H1 (cell line): Measurements from ENCODE around the gene TAF7L. TPM values are rescaled to one million over a fixed set of nuclear protein-coding genes. Genes with fewer than 3 reads are reported as not detected.
"Not testable (repeated sequence)": the region's sequence is repeated elsewhere in the genome, so short reads cannot be mapped to it uniquely, and the experiment has no call there.

ENCODE experiments used
- CTCF ChIA-PET: fragments of 300-600 bp; sonication (Branson Sonifier 250); formaldehyde crosslinking; loops from one replicate; lab custom pipeline; 2021; ENCODE audit not compliant: partially characterized antibody; lab: Charles Lee
- POLR2A ChIA-PET: fragments of 300-600 bp; sonication (Branson Sonifier 250); formaldehyde crosslinking; loops from one replicate; lab custom pipeline; 2021; ENCODE audit warnings: inconsistent platforms; ENCODE audit not compliant: partially characterized antibody; lab: Charles Lee
- DNase-seq, 2 experiments: peaks; one replicate each; pipeline versions ENCODE4 v3.0.0 to v3.0.0-alpha.2; 2010 to 2022; ENCODE audit warnings: low spot score in 2 of 2, low read depth in 1 of 2, mixed read lengths in 1 of 2
- FAIRE-seq: peaks from 2 replicates; lab custom pipeline; 2011; peaks lifted over from hg19 to GRCh38; lab: Jason Lieb, UNC
- H2AFZ ChIP-seq: 2 replicates; pipeline ENCODE4 v1.8.1; 2012; ENCODE audit warnings: low read length, inconsistent platforms
- H2AK5ac ChIP-seq: 2 replicates; pipeline ENCODE4 v1.6.1; 2013; ENCODE audit warnings: low read depth, low read length
- H2BK120ac ChIP-seq: replicated peaks from 2 replicates; pipeline ENCODE3; 2013; ENCODE audit warnings: low read depth, low read length, inconsistent platforms
- H2BK12ac ChIP-seq: 2 replicates; pipeline ENCODE4 v1.6.1; 2013; ENCODE audit warnings: low read depth, low read length
- H2BK15ac ChIP-seq: 2 replicates; pipeline ENCODE4 v1.6.1; 2013; ENCODE audit warnings: low read length
- H2BK20ac ChIP-seq: 2 replicates; pipeline ENCODE4 v1.6.1; 2013; ENCODE audit warnings: low read length
- H2BK5ac ChIP-seq: 2 replicates; pipeline ENCODE4 v1.6.1; 2013; ENCODE audit warnings: low read depth, low read length
- H3K14ac ChIP-seq: 2 replicates; pipeline ENCODE4 v1.6.1; 2013; ENCODE audit warnings: inconsistent platforms; ENCODE audit not compliant: insufficient read length
- H3K18ac ChIP-seq: 2 replicates; pipeline ENCODE4 v1.6.1; 2013; ENCODE audit warnings: low read length; ENCODE audit errors: extremely low read depth
- H3K23ac ChIP-seq: 2 replicates; pipeline ENCODE4 v1.6.1; 2013; ENCODE audit warnings: inconsistent platforms; ENCODE audit not compliant: insufficient read length
- H3K23me2 ChIP-seq: 2 replicates; pipeline ENCODE4 v1.6.1; 2013; ENCODE audit warnings: low read depth, low read length
- H3K27ac ChIP-seq: 2 replicates; pipeline ENCODE4 v1.6.1; 2011; ENCODE audit warnings: low read depth, low read length, inconsistent platforms
- H3K27me3 ChIP-seq, 4 experiments: replicated peaks in 1 of 4; 1 replicate in 1 of 4; 2 replicates in 3 of 4; pipeline versions ENCODE4 v1.6.1 to v1.8.1; 2011 to 2013; ENCODE audit warnings: low read length in 3 of 4, mild to moderate bottlenecking in 3 of 4, inconsistent platforms in 2 of 4, mixed read lengths in 2 of 4, moderate library complexity in 1 of 4; ENCODE audit not compliant: control insufficient read depth in 3 of 4, insufficient read depth in 3 of 4; ENCODE audit errors: extremely low read depth in 1 of 4
- H3K36me3 ChIP-seq, 4 experiments: 2 replicates each; pipeline versions ENCODE4 v1.6.1 to v1.8.1; 2011 to 2013; ENCODE audit warnings: mild to moderate bottlenecking in 4 of 4, low read length in 3 of 4, moderate library complexity in 2 of 4, control low read depth in 1 of 4, inconsistent platforms in 1 of 4; ENCODE audit not compliant: insufficient read depth in 4 of 4, control insufficient read depth in 2 of 4
- H3K4ac ChIP-seq: replicated peaks from 2 replicates; pipeline ENCODE3; 2013; ENCODE audit warnings: low read length, low read depth, mixed read lengths, inconsistent platforms; ENCODE audit not compliant: insufficient read length
- H3K4me1 ChIP-seq, 4 experiments: replicated peaks in 1 of 4; 1 replicate in 1 of 4; 2 replicates in 3 of 4; pipeline versions ENCODE4 v1.6.1 to v1.8.1; 2011 to 2013; ENCODE audit warnings: low read length in 3 of 4, inconsistent platforms in 2 of 4, mixed read lengths in 1 of 4; ENCODE audit not compliant: insufficient read depth in 4 of 4, control insufficient read depth in 3 of 4
- H3K4me2 ChIP-seq, 2 experiments: 2 replicates each; pipeline versions ENCODE4 v1.6.1 to v1.8.1; 2011 to 2013; ENCODE audit warnings: low read depth in 2 of 2, low read length in 2 of 2, control low read depth in 1 of 2, inconsistent platforms in 1 of 2, mild to moderate bottlenecking in 1 of 2; ENCODE audit not compliant: insufficient read depth in 1 of 2
- H3K4me3 ChIP-seq, 4 experiments: fragments of 200-600, 300-600 bp in 1 of 4; sonication (generic), shearing (Covaris generic), sonication (Bioruptor Twin) in 1 of 4; 2 replicates each; pipeline versions ENCODE4 v1.5.1 to v1.8.1; 2011 to 2016; ENCODE audit warnings: low read length in 4 of 4, low read depth in 3 of 4, control low read depth in 2 of 4, inconsistent platforms in 2 of 4, mild to moderate bottlenecking in 2 of 4, mixed read lengths in 1 of 4, moderate library complexity in 1 of 4; ENCODE audit not compliant: insufficient read depth in 2 of 4; ENCODE audit errors: extremely low read depth in 1 of 4
- H3K56ac ChIP-seq: replicated peaks from 2 replicates; pipeline ENCODE3; 2013; ENCODE audit warnings: low read depth, mild to moderate bottlenecking, mixed read lengths, low read length, inconsistent platforms; ENCODE audit not compliant: insufficient read length
- H3K79me1 ChIP-seq: 2 replicates; pipeline ENCODE4 v1.6.1; 2013; ENCODE audit warnings: low read depth, low read length, control low read depth
- H3K79me2 ChIP-seq, 2 experiments: 2 replicates each; pipeline versions ENCODE4 v1.6.1 to v1.8.1; 2012 to 2013; ENCODE audit warnings: low read length in 2 of 2, mild to moderate bottlenecking in 2 of 2, inconsistent platforms in 1 of 2; ENCODE audit not compliant: insufficient read depth in 2 of 2, control insufficient read depth in 1 of 2
- H3K9ac ChIP-seq, 4 experiments: replicated peaks in 1 of 4; 1 replicate in 1 of 4; 2 replicates in 3 of 4; pipeline versions ENCODE4 v1.6.1 to v1.8.1; 2011 to 2013; ENCODE audit warnings: low read depth in 3 of 4, low read length in 3 of 4, control low read depth in 2 of 4, mild to moderate bottlenecking in 2 of 4, moderate library complexity in 2 of 4, inconsistent platforms in 1 of 4; ENCODE audit errors: extremely low read depth in 1 of 4
- H3K9me3 ChIP-seq, 2 experiments: 2 replicates each; pipeline versions ENCODE4 v1.6.1 to v1.8.1; 2012 to 2013; ENCODE audit warnings: mild to moderate bottlenecking in 2 of 2, moderate library complexity in 2 of 2, control low read depth in 1 of 2, inconsistent platforms in 1 of 2, low read depth in 1 of 2, low read length in 1 of 2, mixed read lengths in 1 of 2; ENCODE audit not compliant: insufficient read depth in 2 of 2
- H4K20me1 ChIP-seq, 2 experiments: replicated peaks in 1 of 2; 2 replicates each; pipeline versions ENCODE3 to v1.8.1; 2011 to 2013; ENCODE audit warnings: inconsistent platforms in 2 of 2, low read length in 2 of 2, mild to moderate bottlenecking in 1 of 2; ENCODE audit not compliant: insufficient read depth in 2 of 2, control insufficient read depth in 1 of 2
- H4K5ac ChIP-seq: 2 replicates; pipeline ENCODE4 v1.6.1; 2013; ENCODE audit warnings: low read length, low read depth, mixed read lengths, inconsistent platforms; ENCODE audit not compliant: insufficient read length
- H4K8ac ChIP-seq: 2 replicates; pipeline ENCODE4 v1.8.0; 2013; ENCODE audit warnings: mild to moderate bottlenecking, moderate library complexity, low read length, inconsistent platforms; ENCODE audit not compliant: insufficient read depth; ENCODE audit errors: extremely low read depth
- H4K91ac ChIP-seq: replicated peaks from 2 replicates; pipeline ENCODE3; 2013; ENCODE audit warnings: low read length, mixed read lengths, inconsistent platforms; ENCODE audit not compliant: insufficient read length
- CHD2 ChIP-seq: IDR thresholded peaks from 2 replicates; pipeline ENCODE4 v1.6.1; 2012; ENCODE audit warnings: low read length, improper control_type of control experiment
- CREB1 ChIP-seq: IDR thresholded peaks from 2 replicates; pipeline ENCODE4 v1.6.1; 2012; ENCODE audit warnings: inconsistent platforms
- GTF2F1 ChIP-seq: IDR thresholded peaks from 2 replicates; pipeline ENCODE4 v1.6.1; 2012; ENCODE audit warnings: low read depth, low read length, improper control_type of control experiment, borderline replicate concordance
- KDM1A ChIP-seq: fragments of 200-600, 300-600 bp; sonication (generic); IDR thresholded peaks from 2 replicates; pipeline ENCODE4 v1.7.1; 2016; ENCODE audit warnings: mild to moderate bottlenecking, low read length, borderline replicate concordance
- RFX5 ChIP-seq: IDR thresholded peaks from 2 replicates; pipeline ENCODE4 v1.6.1; 2011; ENCODE audit warnings: low read depth, low read length, improper control_type of control experiment, borderline replicate concordance
- RNF2 ChIP-seq: fragments of 200-900, 300-1000 bp; sonication (generic); IDR thresholded peaks from 2 replicates; pipeline ENCODE4 v1.7.1; 2016; ENCODE audit warnings: borderline replicate concordance, low read depth, mild to moderate bottlenecking, antibody characterized with exemption, low read length; ENCODE audit not compliant: poor library complexity, severe bottlenecking; ENCODE audit errors: missing control alignments
- SRF ChIP-seq: IDR thresholded peaks from 2 replicates; pipeline ENCODE4 v1.6.1; 2011; ENCODE audit warnings: mild to moderate bottlenecking, low read depth, low read length, moderate library complexity
- WGBS, 2 experiments: shearing (Covaris generic) in 1 of 2; methylation state at CpG; one replicate each; pipeline versions ENCODE4 v1.1.6 to v1.1.7; 2013 to 2015; ENCODE audit warnings: low lambda C conversion rate in 2 of 2, mixed read lengths in 2 of 2, inconsistent platforms in 1 of 2, low coverage in 1 of 2, missing lambda C conversion rate in 1 of 2; ENCODE audit not compliant: insufficient replicate concordance in 2 of 2, insufficient coverage in 1 of 2, insufficient read length in 1 of 2; ENCODE audit errors: extremely low coverage in 1 of 2, missing lambda C conversion rate in 1 of 2; 5-methylcytosine and 5-hydroxymethylcytosine counted together
- polyA plus RNA-seq, 7 experiments: library from polyadenylated mRNA; depleted of rRNA in 3 of 7; stranded (reverse) in 5 of 7; unstranded in 2 of 7; fragments of >200 nt in 5 of 7; fragments of 200-250 nt in 2 of 7; gene quantifications; 1 replicate in 5 of 7; 2 replicates in 1 of 7; 4 replicates in 1 of 7; pipeline versions ENCODE4 v1.2.1 to v1.2.3, GENCODE V29; 2011 to 2013; ENCODE audit warnings: missing spikeins in 2 of 7, mixed read lengths in 2 of 7
- total RNA-seq: library from RNA; stranded (reverse); fragmentation: NEBNext Ultra II Directional; extraction: Animal tissue kit (Norgen Biotek cat#: 25700); gene quantifications from 2 replicates; pipeline ENCODE4 v1.2.1, GENCODE V29; 2021

TAF7L gene
- total and polyA plus RNA-seq, 2 of the 8 experiments (the other 6 are each of a cell fraction or from before 2014, with no cell fraction given): not detected

DNA sequence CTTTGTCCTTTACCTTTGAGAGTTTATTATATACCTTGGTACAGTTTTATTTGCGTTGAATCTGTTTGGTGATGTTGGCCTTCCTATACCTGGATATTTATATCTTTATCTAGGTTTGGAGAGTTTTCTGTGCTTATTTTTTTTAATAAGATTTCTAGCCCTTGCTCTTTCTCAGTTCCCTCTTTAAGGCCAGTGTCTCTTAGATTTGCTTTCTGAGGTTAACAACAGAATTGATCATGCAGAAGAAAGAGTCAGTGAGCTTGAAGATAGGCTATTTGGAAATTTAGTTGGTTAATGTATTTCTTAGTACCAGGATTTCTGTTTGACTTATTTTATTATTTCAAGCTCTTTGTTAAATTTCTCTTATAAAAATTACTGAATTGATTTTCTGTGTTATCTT is 12.7 kb upstream of the TAF7L start (continued):
- TF ChIP-seq RNF2 (no peak), GTF2F1 (no peak), SRF (no peak), CHD2 (no peak), KDM1A (no peak), CREB1 (no peak), RFX5 (no peak)

GRCh38 chrX:101295603-101296002 is 4.5 kb upstream of the TAF7L start:
- H3K14ac ChIP-seq, H3K27me3 ChIP-seq, H3K23me2 ChIP-seq, H2BK12ac ChIP-seq, H2BK5ac ChIP-seq, H2AK5ac ChIP-seq, H2BK120ac ChIP-seq, H3K27ac ChIP-seq, CTCF ChIA-PET, H3K9me3 ChIP-seq, H3K23ac ChIP-seq, H3K79me2 ChIP-seq, H3K56ac ChIP-seq, POLR2A ChIA-PET, H3K4ac ChIP-seq, H3K18ac ChIP-seq, H3K4me2 ChIP-seq, H4K20me1 ChIP-seq, H4K5ac ChIP-seq, FAIRE-seq, H2BK15ac ChIP-seq, H3K79me1 ChIP-seq, H3K4me1 ChIP-seq, H4K91ac ChIP-seq, DNase-seq, H3K4me3 ChIP-seq, H2AFZ ChIP-seq, H2BK20ac ChIP-seq, H4K8ac ChIP-seq, H3K36me3 ChIP-seq, H3K9ac ChIP-seq: not testable (repeated sequence)
- 73% methylated on average over 2 of the region's 3 CpGs; no CpG with 5 or more reads in 1 of the 2 experiments for WGBS, 2 experiments
